ENCODE results near the gene SULF2.
"Not testable (repeated sequence)": the region's sequence is repeated elsewhere in the genome, so short reads cannot be mapped to it uniquely, and the experiment has no call there.

SULF2 gene

DNA sequence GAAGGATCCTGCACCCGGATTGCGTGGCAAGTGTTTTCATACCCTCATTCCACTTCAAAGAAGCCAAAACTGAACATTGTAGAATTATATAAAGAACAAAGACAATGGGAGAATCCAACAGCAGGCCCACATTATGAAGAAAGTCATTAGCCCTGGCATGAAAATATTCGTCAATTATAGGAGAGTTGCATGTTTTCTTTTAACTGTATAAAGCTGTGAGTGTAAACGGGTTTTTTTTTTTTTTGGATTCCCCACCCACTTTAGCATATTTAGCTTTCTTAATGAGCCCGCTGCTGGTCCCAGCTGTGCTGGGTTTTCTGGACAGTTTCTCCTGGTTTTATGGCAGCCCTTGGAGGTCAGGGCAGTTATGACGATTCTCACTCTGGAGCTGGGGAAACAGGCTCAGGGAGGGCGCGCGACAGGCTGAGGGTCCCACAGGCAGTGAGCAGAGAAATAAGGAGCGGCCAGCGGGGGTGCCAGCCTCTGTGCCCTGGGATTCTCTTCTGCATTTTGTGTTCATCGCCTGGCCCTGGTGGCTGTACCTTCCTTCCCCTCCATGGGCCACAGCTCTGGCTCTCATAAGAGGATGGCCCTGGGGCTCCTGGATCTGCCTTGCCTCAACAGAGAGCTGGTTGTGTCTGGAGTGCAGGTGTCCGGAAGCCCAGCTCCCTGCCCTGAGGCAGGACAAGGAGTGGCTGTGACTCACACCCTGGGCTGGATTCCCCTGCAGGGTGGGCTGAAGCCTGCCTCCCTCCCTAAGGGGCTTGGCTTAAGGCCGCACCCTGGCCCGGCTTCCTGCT, 24.1 kb upstream of the SULF2 start:
- FAIRE-seq (no peak), DNase-seq (ENCODE audit: extremely low spot score, insufficient read length, low read depth) (no peak)

DNA sequence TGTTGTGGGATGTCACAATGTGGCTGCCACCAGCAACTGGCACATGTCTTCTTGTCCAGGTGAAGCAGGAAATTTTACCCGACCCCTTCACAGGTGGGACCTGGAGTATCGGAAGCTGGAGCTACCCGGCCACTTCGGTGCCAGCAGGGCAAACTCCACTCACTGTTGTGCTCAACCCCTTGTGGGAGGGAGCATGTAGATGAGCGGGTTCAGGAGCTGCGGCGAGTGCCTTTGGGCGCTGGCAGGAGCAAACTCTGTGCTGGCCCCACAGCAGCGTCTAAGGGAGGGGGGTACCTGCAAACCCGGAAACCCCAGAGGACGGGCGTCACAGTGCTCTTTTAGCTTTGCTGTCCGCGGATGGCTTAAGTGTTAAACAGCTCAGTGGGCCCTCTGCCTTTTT, 20.7 kb upstream of the SULF2 start:
- FAIRE-seq (no peak), DNase-seq (ENCODE audit: extremely low spot score, insufficient read length, low read depth) (no peak)

DNA sequence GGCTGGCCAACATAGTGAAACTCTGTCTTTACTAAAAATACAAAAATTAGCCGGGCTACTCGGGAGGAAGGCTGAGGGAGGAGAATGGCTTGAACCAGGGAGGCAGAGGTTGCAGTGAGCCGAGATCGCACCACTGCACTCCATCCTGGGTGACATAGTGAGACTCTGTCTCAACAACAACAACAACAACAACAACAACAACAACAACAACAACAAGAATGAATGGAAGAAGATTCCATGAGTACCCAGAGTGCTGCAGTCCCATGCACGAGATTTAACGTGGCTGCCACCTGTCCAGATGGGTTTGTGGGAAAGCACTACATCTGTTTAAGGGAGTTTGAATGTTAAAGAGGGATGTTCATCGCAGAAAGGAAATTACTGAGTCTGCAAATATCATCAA, 19.7 kb upstream of the SULF2 start:
- not testable (repeated sequence) for FAIRE-seq; DNase-seq (ENCODE audit: extremely low spot score, insufficient read length, low read depth)

GRCh38 chr20:47804224-47804825, 19.0 kb upstream of the SULF2 start:
- DNase-seq (ENCODE audit: extremely low spot score, insufficient read length, low read depth); FAIRE-seq: not testable (repeated sequence)

- FAIRE-seq = no peak
Observed at GRCh38 chr20:47802975-47803374, 17.7 kb upstream of the SULF2 start.

GRCh38 chr20:47802226-47802920, 17.1 kb upstream of the SULF2 start:
- FAIRE-seq (no peak), DNase-seq (ENCODE audit: extremely low spot score, insufficient read length, low read depth) (no peak)

More at GRCh38 chr20:47802975-47803374, 17.7 kb upstream of the SULF2 start:
- no peak for DNase-seq (ENCODE audit: extremely low spot score, insufficient read length, low read depth)

DNA sequence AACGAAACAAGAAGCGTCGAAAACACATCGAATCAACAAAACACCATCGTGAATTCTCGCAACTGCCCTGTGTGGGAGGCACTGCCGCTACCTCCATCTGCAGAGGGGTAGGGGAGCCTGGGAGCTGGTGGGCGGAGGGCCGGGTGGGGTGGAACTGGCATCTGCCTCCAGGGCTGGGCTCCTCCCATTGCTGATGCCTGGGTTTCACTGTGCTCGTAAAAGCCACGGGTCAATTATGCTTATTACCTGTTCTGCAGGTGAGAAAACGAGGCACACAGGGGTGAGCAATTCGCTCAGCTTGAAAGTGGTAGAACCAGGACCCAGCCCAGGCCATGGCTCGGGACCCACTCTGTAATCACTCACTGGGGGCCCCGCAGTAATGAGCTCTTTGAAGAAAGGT, 16.5 kb upstream of the SULF2 start:
- FAIRE-seq = no peak

GRCh38 chr20:47801079-47801478, 15.8 kb upstream of the SULF2 start:
- FAIRE-seq (no peak), DNase-seq (ENCODE audit: extremely low spot score, insufficient read length, low read depth) (no peak)

More for the DNA sequence above, 16.5 kb upstream of the SULF2 start:
- DNase-seq (ENCODE audit: extremely low spot score, insufficient read length, low read depth) = no peak

- FAIRE-seq = no peak
- DNase-seq (ENCODE audit: extremely low spot score, insufficient read length, low read depth) = no peak
Observed at GRCh38 chr20:47800623-47801022, 15.3 kb upstream of the SULF2 start.

- FAIRE-seq (no peak), DNase-seq (ENCODE audit: extremely low spot score, insufficient read length, low read depth) (no peak)
Observed at GRCh38 chr20:47799116-47799715, 13.9 kb upstream of the SULF2 start.

DNA sequence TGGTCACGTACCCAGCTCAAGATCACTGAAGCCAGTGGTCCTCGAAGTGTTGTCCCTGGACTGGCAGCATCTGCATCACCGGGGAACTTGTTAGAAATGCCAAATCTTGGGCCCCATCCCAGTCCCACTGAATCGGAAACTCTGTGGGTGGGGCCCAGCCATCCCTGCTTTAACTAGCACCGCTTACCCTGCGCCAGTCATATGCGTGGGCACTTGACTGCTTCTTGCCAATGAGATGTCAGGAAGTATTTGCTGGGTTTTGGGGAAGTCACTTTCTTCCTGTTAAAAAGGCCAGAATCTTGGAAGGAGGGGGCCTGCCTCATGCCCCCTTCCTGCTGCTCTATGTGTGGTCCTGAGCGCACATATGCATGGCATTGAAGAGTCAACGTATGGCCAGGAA, 11.7 kb upstream of the SULF2 start:
- no peak for DNase-seq (ENCODE audit: extremely low spot score, insufficient read length, low read depth)
- no peak for FAIRE-seq

GRCh38 chr20:47795214-47795907, 10.1 kb upstream of the SULF2 start:
- FAIRE-seq = no peak
- no peak for DNase-seq (ENCODE audit: extremely low spot score, insufficient read length, low read depth)

GRCh38 chr20:47794264-47794663, 9.0 kb upstream of the SULF2 start:
- FAIRE-seq; DNase-seq (ENCODE audit: extremely low spot score, insufficient read length, low read depth): not testable (repeated sequence)

- no peak for FAIRE-seq
- no peak for DNase-seq (ENCODE audit: extremely low spot score, insufficient read length, low read depth)
Observed at GRCh38 chr20:47792021-47792618, 6.8 kb upstream of the SULF2 start.

- DNase-seq (ENCODE audit: extremely low spot score, insufficient read length, low read depth) = no peak
- no peak for FAIRE-seq
Observed at GRCh38 chr20:47791084-47791599, 5.9 kb upstream of the SULF2 start.

GRCh38 chr20:47790580-47790965, 5.3 kb upstream of the SULF2 start:
- DNase-seq (ENCODE audit: extremely low spot score, insufficient read length, low read depth) (no peak), FAIRE-seq (no peak)

- FAIRE-seq (no peak), DNase-seq (ENCODE audit: extremely low spot score, insufficient read length, low read depth) (no peak)
Observed at GRCh38 chr20:47789764-47790579, 4.7 kb upstream of the SULF2 start.

DNA sequence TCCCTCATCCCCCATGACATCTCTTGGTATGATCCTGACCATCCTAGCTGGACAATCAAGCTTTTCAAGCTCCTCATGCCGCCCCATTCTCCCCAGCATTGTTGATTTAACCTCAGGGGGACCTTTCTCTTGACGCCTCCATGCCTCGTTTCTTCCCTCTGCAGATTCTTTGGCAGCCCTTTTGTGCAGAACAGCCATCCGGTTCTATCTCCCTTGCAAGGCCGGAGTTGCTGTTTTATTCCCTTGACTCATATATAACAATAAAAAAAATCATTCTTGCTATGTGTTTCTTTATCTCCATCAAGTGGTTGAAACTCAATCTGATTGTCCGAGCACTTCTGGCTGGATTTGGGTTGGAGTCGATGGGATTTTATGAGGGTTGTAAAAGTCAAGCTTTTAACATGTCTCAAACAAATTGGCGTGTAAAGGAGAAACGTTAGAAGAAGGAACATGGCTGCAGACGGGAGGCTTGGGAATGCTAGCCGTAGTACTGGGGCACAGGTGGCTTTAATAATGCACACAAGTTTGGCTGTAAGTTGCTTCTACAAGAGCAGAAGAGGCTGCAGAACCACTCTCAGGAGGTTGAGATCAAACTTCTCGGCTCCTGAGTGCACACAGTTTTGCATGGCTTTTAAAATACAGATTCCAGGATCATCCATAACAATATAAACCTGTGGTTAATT, 3.9 kb upstream of the SULF2 start:
- no peak for FAIRE-seq

More for the DNA sequence above, 3.9 kb upstream of the SULF2 start:
- no peak for DNase-seq (ENCODE audit: extremely low spot score, insufficient read length, low read depth)

Measured in GM18507 (cell line).